Fibroblast of lung (primary cell): Measurements from ENCODE around the gene BPTF. TPM values are rescaled to one million over a fixed set of nuclear protein-coding genes. Genes with fewer than 3 reads are reported as not detected.
A peak's percentile ranks its signal among the peaks of the same experiment; 100 is the strongest.

ENCODE experiments used
- DNase-seq, 2 donors: peaks; one replicate each; pipeline versions ENCODE4 v3.0.0 to v3.0.0-alpha.2; 2010; ENCODE audit warnings: low read depth in 2 of 2
- H2AFZ ChIP-seq: 2 replicates; pipeline ENCODE4 v1.5.1; 2012; ENCODE audit warnings: low read length, control low read depth, inconsistent platforms
- H3K27ac ChIP-seq: 2 replicates; pipeline ENCODE4 v1.5.1; 2011; ENCODE audit warnings: low read length, control low read depth; ENCODE audit not compliant: insufficient read depth
- H3K27me3 ChIP-seq: 2 replicates; pipeline ENCODE4 v1.5.1; 2011; ENCODE audit warnings: mild to moderate bottlenecking, low read length; ENCODE audit not compliant: control insufficient read depth, insufficient read depth
- H3K36me3 ChIP-seq: 2 replicates; pipeline ENCODE4 v1.5.1; 2011; ENCODE audit warnings: low read length; ENCODE audit not compliant: control insufficient read depth, insufficient read depth
- H3K4me1 ChIP-seq: 2 replicates; pipeline ENCODE4 v1.5.1; 2011; ENCODE audit warnings: low read length; ENCODE audit not compliant: control insufficient read depth, insufficient read depth; ENCODE audit errors: extremely low read depth
- H3K4me2 ChIP-seq: 2 replicates; pipeline ENCODE4 v1.5.1; 2011; ENCODE audit warnings: low read length, control low read depth; ENCODE audit not compliant: insufficient read depth; ENCODE audit errors: extremely low read depth
- H3K4me3 ChIP-seq, 4 experiments: fragments of 200-600 bp in 1 of 4; sonication (generic) in 1 of 4; replicated peaks in 1 of 4; 2 replicates each; pipeline ENCODE4 v1.5.1; 2011 to 2016; ENCODE audit warnings: low read length in 4 of 4, low read depth in 3 of 4, mild to moderate bottlenecking in 3 of 4, control low read depth in 2 of 4, inconsistent platforms in 1 of 4, mixed read lengths in 1 of 4; ENCODE audit not compliant: insufficient read depth in 1 of 4; ENCODE audit errors: control extremely low read depth in 1 of 4
- H3K79me2 ChIP-seq: 2 replicates; pipeline ENCODE4 v1.5.1; 2012; ENCODE audit warnings: mild to moderate bottlenecking, low read length, inconsistent platforms; ENCODE audit not compliant: control insufficient read depth, insufficient read depth
- H3K9ac ChIP-seq: 2 replicates; pipeline ENCODE4 v1.5.1; 2011; ENCODE audit warnings: mild to moderate bottlenecking, low read length, control low read depth; ENCODE audit not compliant: insufficient read depth
- H3K9me3 ChIP-seq: 2 replicates; pipeline ENCODE4 v1.5.1; 2012; ENCODE audit warnings: low read depth, low read length; ENCODE audit not compliant: control insufficient read depth, insufficient read depth
- H4K20me1 ChIP-seq: 2 replicates; pipeline ENCODE4 v1.5.1; 2011; ENCODE audit warnings: low read length; ENCODE audit not compliant: control insufficient read depth, insufficient read depth; ENCODE audit errors: extremely low read depth
- EZH2 ChIP-seq: IDR thresholded peaks from 2 replicates; pipeline ENCODE4 v1.5.1; 2012; ENCODE audit warnings: low read length, control low read depth, mild to moderate bottlenecking; ENCODE audit errors: missing control alignments
- polyA plus RNA-seq, 2 donors: library from polyadenylated mRNA; depleted of rRNA in 1 of 2; stranded (reverse) in 1 of 2; unstranded in 1 of 2; fragments of >200 nt; gene quantifications; 2 replicates each; pipeline ENCODE4 v1.2.1, GENCODE V29; 2011 to 2012; ENCODE audit warnings: missing spikeins in 1 of 2
- total RNA-seq: library from RNA; depleted of rRNA; stranded (reverse); fragments of >200 nt; gene quantifications from 2 replicates; pipeline ENCODE4 v1.2.1, GENCODE V29; 2014
- TF ChIP-seq, protein P1 (sequence below), 2 donors: IDR thresholded peaks in 1 of 2; conservative IDR thresholded peaks in 1 of 2; 1 replicate in 1 of 2; 2 replicates in 1 of 2; pipeline ENCODE4 v1.5.1; 2011 to 2012; ENCODE audit warnings: low read length in 2 of 2, control low read depth in 1 of 2, inconsistent platforms in 1 of 2, low read depth in 1 of 2, mild to moderate bottlenecking in 1 of 2

The BPTF gene
- total and polyA plus RNA-seq, 2 donors (not counting 1 experiment from before 2014, with no cell fraction given) = 35.8 to 38.6 TPM

DNA sequence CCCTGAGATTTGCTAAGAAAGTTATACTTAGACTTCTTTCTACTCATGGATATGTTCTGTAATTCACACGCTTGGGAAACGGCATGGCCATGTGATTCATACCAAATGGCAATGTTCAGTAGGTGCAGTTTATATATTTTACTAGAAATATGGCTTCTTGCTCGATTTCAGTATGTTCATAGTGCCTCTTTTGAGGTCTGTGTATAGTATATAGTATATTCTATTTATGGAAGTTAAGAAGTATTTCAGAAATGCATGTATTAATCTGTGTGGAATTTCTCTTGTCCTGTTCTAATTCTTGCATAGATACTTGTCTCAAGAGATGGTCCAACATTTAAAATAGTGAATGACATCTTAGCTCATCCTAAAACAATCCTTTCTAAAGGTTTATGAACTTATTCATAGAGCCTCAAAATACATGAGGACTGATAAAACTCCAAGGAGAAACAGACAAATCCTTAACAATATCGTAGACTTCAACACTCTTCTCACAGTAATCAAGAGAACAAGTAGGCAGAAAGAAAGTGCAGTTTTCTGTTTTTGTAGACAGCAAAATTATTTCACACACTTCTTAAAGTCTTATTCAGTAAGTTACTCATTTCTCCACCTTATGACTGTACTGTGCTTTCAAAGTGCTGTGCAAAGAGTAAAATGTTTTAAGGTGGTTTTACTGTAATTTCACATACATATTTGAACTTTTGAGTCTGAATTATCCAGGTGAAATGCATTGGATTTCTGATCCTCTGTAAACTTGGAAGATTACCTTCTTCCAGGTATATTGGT, 11.1 kb downstream of the BPTF start:
- Histone ChIP-seq H3K4me3 (no peak overlapping the region), H3K9ac (no peak overlapping the region), H3K36me3 (no peaks in the 10 kb centered on the region), H3K27me3 (no peaks in the 10 kb centered on the region), H2AFZ (no peak overlapping the region), H3K9me3 (no peaks in the 10 kb centered on the region), H3K79me2 (peaks cover 70% of the 10 kb centered on the region), H3K4me1 (peaks cover 9% of the 10 kb centered on the region), H3K4me2 (peak overlapping the region; percentile 66), H4K20me1 (no peaks in the 10 kb centered on the region), H3K27ac (no peak overlapping the region)
- peak; percentile 29 to 72 for DNase-seq
- no peak for TF ChIP-seq EZH2
- TF ChIP-seq, protein P1, sequence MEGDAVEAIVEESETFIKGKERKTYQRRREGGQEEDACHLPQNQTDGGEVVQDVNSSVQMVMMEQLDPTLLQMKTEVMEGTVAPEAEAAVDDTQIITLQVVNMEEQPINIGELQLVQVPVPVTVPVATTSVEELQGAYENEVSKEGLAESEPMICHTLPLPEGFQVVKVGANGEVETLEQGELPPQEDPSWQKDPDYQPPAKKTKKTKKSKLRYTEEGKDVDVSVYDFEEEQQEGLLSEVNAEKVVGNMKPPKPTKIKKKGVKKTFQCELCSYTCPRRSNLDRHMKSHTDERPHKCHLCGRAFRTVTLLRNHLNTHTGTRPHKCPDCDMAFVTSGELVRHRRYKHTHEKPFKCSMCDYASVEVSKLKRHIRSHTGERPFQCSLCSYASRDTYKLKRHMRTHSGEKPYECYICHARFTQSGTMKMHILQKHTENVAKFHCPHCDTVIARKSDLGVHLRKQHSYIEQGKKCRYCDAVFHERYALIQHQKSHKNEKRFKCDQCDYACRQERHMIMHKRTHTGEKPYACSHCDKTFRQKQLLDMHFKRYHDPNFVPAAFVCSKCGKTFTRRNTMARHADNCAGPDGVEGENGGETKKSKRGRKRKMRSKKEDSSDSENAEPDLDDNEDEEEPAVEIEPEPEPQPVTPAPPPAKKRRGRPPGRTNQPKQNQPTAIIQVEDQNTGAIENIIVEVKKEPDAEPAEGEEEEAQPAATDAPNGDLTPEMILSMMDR (conservative IDR thresholded peaks at IDR 0.05 in 1 of 2, IDR thresholded peaks at IDR 0.05 in 1 of 2; ENCODE audit: low read depth in 1 of 2, low read length in 2 of 2) = no peak

DNA sequence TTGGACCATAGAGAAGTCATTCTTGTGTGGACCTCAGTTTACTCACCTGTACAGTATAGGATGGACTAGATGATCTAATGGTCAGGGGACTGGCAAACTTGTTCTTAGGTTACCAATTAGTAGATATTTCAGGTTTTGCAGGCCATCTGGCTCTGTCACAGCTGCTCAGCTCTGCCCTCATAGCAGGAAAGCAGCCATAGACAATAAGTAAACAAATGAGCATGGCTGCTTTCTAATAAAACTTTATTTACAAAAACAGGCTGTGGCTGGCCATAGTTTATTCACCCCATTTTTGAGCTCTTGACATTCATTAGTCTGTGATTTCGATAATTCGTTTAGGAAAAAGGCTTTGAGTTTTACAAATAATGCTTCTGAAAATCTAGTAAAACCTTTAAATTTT, 12.7 kb downstream of the BPTF start:
- Histone ChIP-seq H2AFZ (no peak overlapping the region), H4K20me1 (peaks cover 1% of the 10 kb centered on the region)
- no peak for TF ChIP-seq EZH2
- TF ChIP-seq, protein P1 (conservative IDR thresholded peaks at IDR 0.05 in 1 of 2, IDR thresholded peaks at IDR 0.05 in 1 of 2; ENCODE audit: low read depth in 1 of 2, low read length in 2 of 2) = no peak

DNA sequence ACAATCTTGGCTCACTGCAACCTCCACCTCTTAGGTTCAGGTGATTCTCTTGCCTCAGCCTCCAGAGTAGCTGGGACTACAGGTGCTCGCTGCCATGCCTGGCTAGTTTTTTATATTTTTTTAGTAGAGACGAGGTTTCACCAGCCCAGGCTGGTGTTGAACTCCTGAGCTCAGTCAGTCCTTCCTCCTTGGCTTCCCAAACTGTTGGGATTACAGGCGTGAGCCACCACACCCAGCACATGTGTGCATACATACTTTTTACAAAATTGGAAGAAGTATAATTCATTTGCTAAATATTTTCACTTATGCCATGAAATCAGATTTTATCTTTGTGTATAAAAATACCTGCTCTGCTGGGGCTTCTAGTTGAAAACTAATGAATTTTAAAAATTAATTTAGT, 13.2 kb downstream of the BPTF start:
- Histone ChIP-seq H2AFZ (no peak overlapping the region), H3K4me1 (peaks cover 7% of the 10 kb centered on the region), H3K4me3 (no peak overlapping the region), H3K79me2 (peaks cover 68% of the 10 kb centered on the region), H4K20me1 (peaks cover 1% of the 10 kb centered on the region), H3K36me3 (no peaks in the 10 kb centered on the region), H3K9me3 (no peaks in the 10 kb centered on the region), H3K27me3 (no peaks in the 10 kb centered on the region), H3K9ac (no peak overlapping the region), H3K27ac (no peak overlapping the region), H3K4me2 (no peak overlapping the region)
- TF ChIP-seq, protein P1 (conservative IDR thresholded peaks at IDR 0.05 in 1 of 2, IDR thresholded peaks at IDR 0.05 in 1 of 2; ENCODE audit: low read depth in 1 of 2, low read length in 2 of 2) = no peak
- no peak for TF ChIP-seq EZH2
- no peak for DNase-seq

More for the DNA sequence above, 12.7 kb downstream of the BPTF start:
- no peak for DNase-seq
- Histone ChIP-seq H3K9me3 (no peaks in the 10 kb centered on the region), H3K36me3 (no peaks in the 10 kb centered on the region), H3K27me3 (no peaks in the 10 kb centered on the region), H3K4me1 (peaks cover 7% of the 10 kb centered on the region), H3K4me2 (no peak overlapping the region), H3K9ac (no peak overlapping the region), H3K79me2 (peaks cover 69% of the 10 kb centered on the region), H3K4me3 (no peak overlapping the region), H3K27ac (no peak overlapping the region)
